ENCODE results near the gene NHLRC1.

The NHLRC1 gene

DNA sequence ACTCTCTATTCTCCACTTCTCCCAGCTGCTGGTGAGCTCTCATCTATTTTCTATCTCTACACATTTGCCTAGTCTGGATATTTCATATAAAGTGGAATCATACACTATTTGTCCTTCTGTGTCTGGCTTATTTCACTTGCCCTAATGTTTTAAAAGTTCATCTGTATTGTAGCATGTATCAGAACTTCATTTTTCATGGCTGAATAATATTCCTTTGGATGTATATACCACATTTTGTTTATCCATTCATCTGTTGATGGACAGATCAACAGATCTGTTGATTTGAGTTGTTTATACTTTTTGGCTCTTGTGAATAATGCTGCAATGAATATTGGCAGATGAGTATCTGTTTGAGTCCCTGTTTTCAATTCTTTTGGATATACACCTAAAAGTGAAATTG is 49.6 kb downstream of the NHLRC1 start:
- no peak for DNase-seq (ENCODE audit: low read depth)
- TF ChIP-seq CTCF (IDR thresholded peaks at IDR 0.05; ENCODE audit: low read length, missing control alignments) = no peak
- H3K4me3 ChIP-seq (replicated peaks; ENCODE audit: low read depth, low read length) = no peak overlapping the region

DNA sequence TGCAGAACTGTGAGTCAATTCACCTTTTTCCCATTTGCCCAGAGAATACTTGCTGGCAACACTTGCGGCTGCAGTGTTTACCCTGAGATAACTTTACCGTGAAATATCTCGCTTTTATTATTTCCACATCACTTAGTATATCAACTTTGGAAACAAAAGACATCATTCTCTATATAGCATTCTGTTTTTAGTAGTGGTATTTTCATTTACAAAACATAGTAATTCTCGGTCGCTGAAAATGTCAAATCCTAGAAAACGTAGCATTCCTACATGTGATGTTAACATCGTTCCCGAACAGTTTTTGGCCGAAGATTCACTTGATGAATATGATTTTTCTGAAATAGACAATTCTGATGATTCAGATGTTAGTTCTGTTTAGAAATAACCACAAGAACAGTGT is 52.0 kb downstream of the NHLRC1 start:
- TF ChIP-seq CTCF (IDR thresholded peaks at IDR 0.05; ENCODE audit: low read length, missing control alignments) = no peak
- no peak overlapping the region for H3K4me3 ChIP-seq (replicated peaks; ENCODE audit: low read depth, low read length)

More for the DNA sequence above, 52.0 kb downstream of the NHLRC1 start:
- no peak for DNase-seq (ENCODE audit: low read depth)

All from fibroblast of pulmonary artery (primary cell).